Keratinocyte (primary cell): ENCODE results near the gene SMURF2.
A peak's percentile ranks its signal among the peaks of the same experiment; 100 is the strongest.

Experiments used
- CTCF ChIP-seq, 3 experiments: IDR thresholded peaks in 1 of 3; conservative IDR thresholded peaks in 1 of 3; optimal IDR thresholded peaks in 1 of 3; 2 replicates in 2 of 3; 3 replicates in 1 of 3; pipeline versions ENCODE3 to v1.5.1; 2011; ENCODE audit warnings: low read length in 3 of 3, mild to moderate bottlenecking in 3 of 3, moderate library complexity in 2 of 3, control low read depth in 1 of 3, inconsistent platforms in 1 of 3; ENCODE audit not compliant: insufficient read depth in 2 of 3; ENCODE audit errors: extremely low read depth in 1 of 3
- EZH2 ChIP-seq: IDR thresholded peaks from one replicate; pipeline ENCODE4 v1.6.1; 2012; ENCODE audit warnings: inconsistent platforms, mild to moderate bottlenecking, low read length, moderate library complexity

- peak in 1 of 3 experiments; percentile 12 for TF ChIP-seq CTCF (optimal IDR thresholded peaks at IDR 0.05 in 1 of 3, IDR thresholded peaks at IDR 0.05 in 1 of 3, conservative IDR thresholded peaks at IDR 0.05 in 1 of 3; ENCODE audit: extremely low read depth in 1 of 3, insufficient read depth in 2 of 3, low read length in 3 of 3)
- TF ChIP-seq EZH2, result no peak
These were observed at the start of gene SMURF2 for GRCh38 chr17:64661976-64662773.
